GM12878 (cell line): Measurements from ENCODE around the gene TULP1.

Experiments used
- CTCF ChIP-seq, 3 experiments: IDR thresholded peaks in 2 of 3; conservative IDR thresholded peaks in 1 of 3; 2 replicates each; pipeline ENCODE4 v1.5.1; 2011; ENCODE audit warnings: low read depth in 3 of 3, low read length in 3 of 3, mild to moderate bottlenecking in 3 of 3, control low read depth in 2 of 3, moderate library complexity in 2 of 3, inconsistent platforms in 1 of 3, mixed read lengths in 1 of 3; ENCODE audit not compliant: control insufficient read depth in 2 of 3, insufficient read depth in 1 of 3; ENCODE audit errors: extremely low read depth in 1 of 3
- EZH2 ChIP-seq: IDR thresholded peaks from 2 replicates; pipeline ENCODE4 v1.6.1; 2012; ENCODE audit warnings: low read depth, mild to moderate bottlenecking, control low read depth, inconsistent platforms, low read length, borderline replicate concordance; ENCODE audit not compliant: control insufficient read depth
- FOS ChIP-seq: IDR thresholded peaks from 3 replicates; pipeline ENCODE4 v1.6.1; 2011; ENCODE audit warnings: borderline replicate concordance; ENCODE audit not compliant: insufficient read length; ENCODE audit errors: extremely low read depth
- REST ChIP-seq: IDR thresholded peaks from 2 replicates; pipeline ENCODE4 v1.6.1; 2012; ENCODE audit warnings: mild to moderate bottlenecking, low read depth, low read length
- RFX5 ChIP-seq: IDR thresholded peaks from 2 replicates; pipeline ENCODE4 v1.6.1; 2011; ENCODE audit warnings: low read depth, low read length, improper control_type of control experiment
- SMC3 ChIP-seq: IDR thresholded peaks from 2 replicates; pipeline ENCODE4 v1.6.1; 2011; ENCODE audit warnings: low read length, improper control_type of control experiment, borderline replicate concordance
- TBL1XR1 ChIP-seq: IDR thresholded peaks from 2 replicates; pipeline ENCODE4 v1.6.1; 2012; ENCODE audit warnings: low read depth, low read length, improper control_type of control experiment
- TCF7 ChIP-seq: IDR thresholded peaks from 2 replicates; pipeline ENCODE4 v1.6.1; 2014; ENCODE audit warnings: antibody characterized with exemption, borderline replicate concordance
- ZBTB4 ChIP-seq: fragments of 450-650 bp; formaldehyde crosslinking; IDR thresholded peaks from 2 replicates; pipeline ENCODE4 v1.4.0; 2022; ENCODE audit warnings: mild to moderate bottlenecking, moderate library complexity
- ZZZ3 ChIP-seq: IDR thresholded peaks from 2 replicates; pipeline ENCODE4 v1.6.1; 2011; ENCODE audit warnings: low read depth; ENCODE audit not compliant: control insufficient read depth, insufficient read length

DNA sequence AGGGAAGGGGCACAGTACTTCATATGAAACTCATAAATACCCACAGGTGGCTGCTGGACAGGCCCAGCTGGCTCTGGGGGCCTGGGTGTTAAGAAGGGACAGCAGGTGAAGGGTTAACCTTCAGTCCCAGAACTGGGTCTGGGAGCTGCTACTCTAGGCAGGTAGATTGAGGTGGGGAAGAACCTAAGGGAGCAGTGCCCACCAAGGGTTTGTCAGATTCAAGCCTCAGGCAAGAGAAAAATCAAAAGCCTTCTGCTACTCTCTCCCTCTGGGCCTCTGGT, 38.9 kb downstream of the TULP1 start:
- TF ChIP-seq TBL1XR1 (no peak), ZBTB4 (no peak), CTCF (IDR thresholded peaks at IDR 0.05 in 2 of 3, conservative IDR thresholded peaks at IDR 0.05 in 1 of 3; ENCODE audit: control insufficient read depth in 2 of 3, extremely low read depth in 1 of 3, insufficient read depth in 1 of 3, low read depth in 3 of 3, low read length in 3 of 3) (no peak), ZZZ3 (no peak), SMC3 (no peak), FOS (no peak), EZH2 (no peak), RFX5 (no peak), TCF7 (no peak), REST (no peak)
